T-helper 17 cell (primary cell): Measurements from ENCODE around the gene GALNTL6. TPM values are rescaled to one million over a fixed set of nuclear protein-coding genes. Genes with fewer than 3 reads are reported as not detected.

ENCODE experiments used
- ATAC-seq: fragments of 150-1000 bp; cut with Tn5 transposase; 2 replicates; pipeline ENCODE4 v1.10.0; 2021; ENCODE audit warnings: mild to moderate bottlenecking, moderate library complexity
- DNase-seq, 3 donors: peaks; one replicate each; pipeline versions ENCODE4 v3.0.0 to v3.0.0-alpha.2; 2020 to 2021
- H3K9me3 ChIP-seq: one replicate; pipeline ENCODE4 v1.7.0; 2013; ENCODE audit warnings: low read length, mild to moderate bottlenecking; ENCODE audit not compliant: control insufficient read depth, poor library complexity, severe bottlenecking
- H3K27ac Mint-ChIP-seq: one replicate; pipeline ENCODE4 v1.8.0; 2022; ENCODE audit warnings: mild to moderate bottlenecking, moderate library complexity, mixed read lengths
- H3K27me3 Mint-ChIP-seq: one replicate; pipeline ENCODE4 v1.8.0; 2022; ENCODE audit warnings: mixed read lengths
- H3K36me3 Mint-ChIP-seq: one replicate; pipeline ENCODE4 v1.8.0; 2022; ENCODE audit warnings: low read depth, mixed read lengths
- H3K4me1 Mint-ChIP-seq: one replicate; pipeline ENCODE4 v1.8.0; 2022; ENCODE audit warnings: mild to moderate bottlenecking, mixed read lengths
- H3K4me3 Mint-ChIP-seq: one replicate; pipeline ENCODE4 v1.8.0; 2022; ENCODE audit warnings: mild to moderate bottlenecking, moderate library complexity, mixed read lengths
- total RNA-seq, 4 donors: library from RNA in 2 of 4; stranded (reverse) in 2 of 4; gene quantifications; one replicate each; pipeline ENCODE4 v1.2.3 and lab custom pipeline; 2022 to 2026

GALNTL6 gene
- total RNA-seq, 2 donors from 2014 or later = not detected

- H3K9me3 ChIP-seq = no peaks in the 10 kb centered on the region
- Mint-ChIP-seq H3K27me3 (no peaks in the 10 kb centered on the region), H3K4me1 (peaks cover 2% of the 10 kb centered on the region), H3K27ac (no peak overlapping the region), H3K36me3 (no peaks in the 10 kb centered on the region), H3K4me3 (no peak overlapping the region)
- DNase-seq = no peak
- ATAC-seq = no peak
Observed at GRCh38 chr4:173057442-173057841, 1244.2 kb downstream of the GALNTL6 start.

- Mint-ChIP-seq H3K36me3 (no peaks in the 10 kb centered on the region), H3K4me1 (peaks cover 2% of the 10 kb centered on the region), H3K27me3 (no peaks in the 10 kb centered on the region), H3K4me3 (no peak overlapping the region), H3K27ac (no peak overlapping the region)
- H3K9me3 ChIP-seq = no peaks in the 10 kb centered on the region
- DNase-seq (no peak), ATAC-seq (no peak)
Observed at GRCh38 chr4:173057901-173058300, 1244.7 kb downstream of the GALNTL6 start.

- H3K4me1 Mint-ChIP-seq = peaks cover 2% of the 10 kb centered on the region
- H3K27me3 Mint-ChIP-seq = no peaks in the 10 kb centered on the region
Observed at GRCh38 chr4:173061160-173061559, 1248.0 kb downstream of the GALNTL6 start.

GRCh38 chr4:173073939-173074500 is 1260.8 kb downstream of the GALNTL6 start:
- H3K36me3 Mint-ChIP-seq = peaks cover 1% of the 10 kb centered on the region
- peaks cover 3% of the 10 kb centered on the region for H3K9me3 ChIP-seq
- H3K4me3 Mint-ChIP-seq = no peak overlapping the region
- H3K27ac Mint-ChIP-seq = no peak overlapping the region
- DNase-seq (no peak), ATAC-seq (no peak)
- peaks cover 5% of the 10 kb centered on the region for H3K27me3 Mint-ChIP-seq
- H3K4me1 Mint-ChIP-seq = no peaks in the 10 kb centered on the region

More at GRCh38 chr4:173061160-173061559, 1248.0 kb downstream of the GALNTL6 start:
- Mint-ChIP-seq H3K27ac (no peak overlapping the region), H3K4me3 (no peak overlapping the region), H3K36me3 (no peaks in the 10 kb centered on the region)
- no peak for ATAC-seq
- no peak for DNase-seq
- H3K9me3 ChIP-seq = no peaks in the 10 kb centered on the region

DNA sequence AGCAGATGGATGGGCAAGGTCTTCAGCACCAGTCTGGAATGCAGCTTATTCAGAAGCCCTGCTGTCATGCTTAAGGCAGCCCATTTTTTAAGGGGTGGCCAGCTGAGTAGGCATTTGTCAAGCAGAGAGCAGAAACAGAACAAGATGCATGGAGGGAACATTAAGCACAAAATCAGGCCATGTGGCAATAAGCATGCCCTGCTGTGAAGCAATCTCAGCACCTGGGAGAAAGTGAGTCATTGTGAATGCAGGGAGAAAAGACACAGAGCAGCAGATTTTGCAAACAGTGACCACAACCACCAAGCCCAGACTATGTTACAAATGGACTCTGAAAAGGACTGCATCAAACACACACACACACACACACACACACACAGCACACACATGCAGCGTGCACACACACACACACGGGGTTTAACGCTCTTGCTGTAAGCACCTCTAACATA is 1261.3 kb downstream of the GALNTL6 start:
- H3K9me3 ChIP-seq = peaks cover 3% of the 10 kb centered on the region
- ATAC-seq = no peak
- no peak overlapping the region for H3K27ac Mint-ChIP-seq
- H3K27me3 Mint-ChIP-seq = peaks cover 5% of the 10 kb centered on the region
- no peaks in the 10 kb centered on the region for H3K36me3 Mint-ChIP-seq
- no peaks in the 10 kb centered on the region for H3K4me1 Mint-ChIP-seq
- DNase-seq = no peak
- no peak overlapping the region for H3K4me3 Mint-ChIP-seq

DNA sequence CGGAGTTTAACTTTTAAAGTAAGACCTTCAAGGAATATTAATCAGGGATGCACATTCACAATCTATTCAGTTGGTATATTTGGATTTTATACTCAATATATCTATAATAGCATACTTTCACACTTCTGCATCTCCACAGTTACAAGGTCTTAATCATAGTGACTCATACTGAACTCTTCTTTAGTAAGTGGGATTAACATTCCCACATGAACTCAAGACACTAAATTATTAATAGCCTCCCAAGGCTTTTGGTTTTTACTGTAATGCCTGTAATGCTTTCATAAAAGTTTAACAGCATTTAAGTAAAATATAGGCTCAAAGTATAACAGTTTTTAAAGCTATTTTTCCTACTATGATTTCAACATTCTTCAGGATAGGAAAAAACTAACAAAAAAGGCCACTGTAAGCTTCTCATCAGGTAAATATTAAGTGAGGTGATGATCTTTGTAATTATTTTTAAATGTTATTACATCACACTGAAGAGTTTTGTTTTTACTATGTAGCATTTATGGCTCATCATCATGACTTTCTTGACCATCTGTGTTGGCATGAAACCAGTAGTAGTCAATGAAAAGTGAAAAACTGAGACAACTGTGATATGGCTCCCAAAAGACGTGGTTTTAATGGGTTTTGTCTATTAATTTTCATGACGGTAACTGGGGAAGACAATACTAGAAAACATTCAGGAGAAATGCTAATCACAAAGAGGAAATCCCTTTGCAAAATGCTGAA is 1263.9 kb downstream of the GALNTL6 start:
- H3K36me3 Mint-ChIP-seq = no peaks in the 10 kb centered on the region
- ATAC-seq (no peak), DNase-seq (no peak)
- H3K27ac Mint-ChIP-seq = no peak overlapping the region
- H3K4me3 Mint-ChIP-seq = no peak overlapping the region
- H3K9me3 ChIP-seq = no peaks in the 10 kb centered on the region
- H3K4me1 Mint-ChIP-seq = no peaks in the 10 kb centered on the region
- H3K27me3 Mint-ChIP-seq = peaks cover 5% of the 10 kb centered on the region

- Mint-ChIP-seq H3K36me3 (no peaks in the 10 kb centered on the region), H3K4me1 (no peaks in the 10 kb centered on the region), H3K27ac (no peak overlapping the region), H3K4me3 (no peak overlapping the region), H3K27me3 (peaks cover 27% of the 10 kb centered on the region)
- DNase-seq (no peak), ATAC-seq (no peak)
- H3K9me3 ChIP-seq = no peaks in the 10 kb centered on the region
Observed at GRCh38 chr4:173088144-173088543, 1274.9 kb downstream of the GALNTL6 start.
